GM19328 (cell line): ENCODE measurements around the gene HDLBP.

Source experiments
- ATAC-seq: cut with Tn5 transposase; IDR thresholded peaks from one replicate; pipeline ENCODE4 v1.9.1; 2021; ENCODE audit warnings: mild to moderate bottlenecking, moderate library complexity; ENCODE audit not compliant: unreplicated experiment

Gene HDLBP

GRCh38 chr2:241315093-241315878 lies at the start of gene HDLBP:
Gene HDLBP, minus strand, starts transcription at chr2:241315672. Its CDS starts 48,803 bp downstream, at chr2:241266869.
- peak; percentile 67 for ATAC-seq

DNA sequence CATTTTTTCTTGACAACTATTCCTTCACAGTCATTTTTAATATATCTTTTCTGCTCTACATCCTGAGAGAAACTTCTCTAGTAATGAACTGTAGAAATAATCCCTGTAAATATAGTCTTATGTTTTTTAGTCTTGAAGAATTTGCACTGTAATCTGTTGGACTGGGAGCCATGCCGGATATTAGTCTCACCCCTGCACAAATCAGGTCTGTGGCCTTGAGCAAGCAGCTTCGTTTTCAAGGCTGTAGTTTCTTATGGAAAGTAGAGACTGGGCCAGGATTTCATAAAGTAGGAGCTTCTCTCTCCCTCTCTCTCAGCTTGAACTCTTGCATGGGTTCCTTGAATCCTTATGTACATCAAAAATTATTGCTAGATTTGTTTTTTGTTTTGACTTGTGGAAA lies 49.3 kb upstream of the HDLBP start:
- ATAC-seq, result no peak

GRCh38 chr2:241363426-241363825 lies 48.0 kb upstream of the HDLBP start:
- no peak for ATAC-seq

DNA sequence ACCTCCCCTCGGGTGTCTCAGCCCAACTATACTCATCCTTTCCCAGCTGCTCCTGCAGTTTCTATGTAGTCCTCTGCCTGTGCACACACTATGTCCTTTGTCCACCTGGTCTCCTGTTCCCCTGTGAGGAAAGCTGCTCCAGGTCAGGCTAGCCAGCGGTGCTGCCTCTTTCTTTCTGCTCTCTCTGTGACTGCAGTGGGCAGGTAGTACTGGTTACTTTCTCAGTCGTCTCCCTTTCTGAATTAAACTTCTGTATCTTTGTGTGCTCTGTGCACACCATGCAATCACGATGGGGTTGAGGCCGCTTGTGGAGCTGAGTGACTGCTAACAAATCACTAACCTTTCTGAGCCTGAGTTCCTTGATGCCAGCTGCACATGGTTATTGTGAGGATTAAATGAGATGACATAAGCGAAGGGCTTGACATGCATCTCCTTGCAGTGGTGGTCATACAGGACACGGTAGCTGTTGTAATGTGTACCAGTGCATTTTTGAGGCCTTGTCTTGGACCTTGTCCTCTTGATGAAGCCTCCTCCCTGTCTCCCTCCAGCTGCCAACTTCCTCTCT lies 44.1 kb upstream of the HDLBP start:
- no peak for ATAC-seq

- no peak for ATAC-seq
Observed at GRCh38 chr2:241358470-241358869, 43.0 kb upstream of the HDLBP start.

- ATAC-seq, result no peak
Observed at GRCh38 chr2:241357531-241357930, 42.1 kb upstream of the HDLBP start.

DNA sequence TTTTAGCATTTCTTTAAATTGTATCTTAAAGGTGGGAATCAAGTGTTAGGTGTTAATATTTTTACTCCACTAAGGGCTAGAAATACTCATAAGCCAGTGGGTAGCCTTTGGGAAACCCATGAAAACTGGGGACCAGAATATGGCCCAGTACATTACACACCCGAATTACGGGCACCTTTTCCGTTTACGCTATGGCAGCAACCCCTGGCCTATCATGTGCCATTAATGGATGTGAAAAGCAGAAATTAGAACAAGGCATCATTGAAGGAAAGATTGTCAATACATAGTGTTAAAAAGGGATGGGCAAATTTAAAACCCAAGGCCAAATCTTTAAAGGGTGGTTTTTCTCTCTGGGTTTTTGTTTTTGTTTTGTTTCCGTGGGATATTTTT lies 41.4 kb upstream of the HDLBP start:
- no peak for ATAC-seq

DNA sequence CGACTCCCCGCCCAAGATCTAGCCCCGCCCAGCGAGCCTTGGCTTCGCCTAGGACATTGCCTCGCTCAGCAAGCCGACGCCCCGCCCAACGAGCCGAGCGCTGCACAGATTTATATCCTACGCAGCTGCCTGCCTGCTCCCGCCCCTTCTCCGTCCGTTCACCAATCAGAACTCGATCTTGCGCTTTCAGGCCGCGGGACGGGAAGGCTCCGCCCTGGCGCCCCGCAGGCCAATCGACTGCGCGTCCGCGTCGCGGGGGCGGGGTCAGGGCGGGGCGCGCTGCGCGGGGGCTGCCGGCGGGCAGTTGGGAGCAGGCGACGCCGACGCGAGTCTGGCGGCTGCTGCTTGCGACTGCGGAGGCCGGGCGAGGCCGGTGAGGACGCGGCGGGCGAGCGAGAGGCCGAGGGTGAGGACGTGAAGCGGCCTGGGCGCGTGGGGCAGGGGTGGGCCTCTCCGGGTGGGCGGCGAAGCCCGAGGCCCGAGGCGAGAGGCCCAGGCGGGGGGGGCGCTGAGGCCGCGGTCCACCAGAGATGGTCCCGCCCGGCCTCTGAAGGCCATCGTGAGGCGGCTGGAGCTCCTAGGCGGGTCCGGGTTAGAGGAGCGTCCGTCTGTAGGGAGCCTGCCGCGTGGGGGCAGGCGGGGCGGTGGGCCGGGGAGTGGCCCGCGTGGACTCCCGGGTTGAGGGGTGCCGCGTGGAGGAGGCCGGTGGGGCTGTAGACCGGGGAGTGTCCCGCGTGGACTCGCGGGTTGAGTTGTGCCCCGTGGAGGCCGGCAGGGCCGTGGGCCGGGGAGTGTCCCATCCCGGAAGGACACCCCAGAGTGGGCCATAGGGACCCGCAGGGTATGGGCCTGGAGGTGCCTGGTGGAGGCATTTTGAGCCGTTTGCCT lies 40.8 kb upstream of the HDLBP start, which contains the start of gene FARP2:
TSS of gene FARP2 (plus strand) at position 303 of the 888 bp plus-strand sequence. CDS start 16,823 bp downstream, outside the sequence.
- peak; percentile 76 for ATAC-seq

DNA sequence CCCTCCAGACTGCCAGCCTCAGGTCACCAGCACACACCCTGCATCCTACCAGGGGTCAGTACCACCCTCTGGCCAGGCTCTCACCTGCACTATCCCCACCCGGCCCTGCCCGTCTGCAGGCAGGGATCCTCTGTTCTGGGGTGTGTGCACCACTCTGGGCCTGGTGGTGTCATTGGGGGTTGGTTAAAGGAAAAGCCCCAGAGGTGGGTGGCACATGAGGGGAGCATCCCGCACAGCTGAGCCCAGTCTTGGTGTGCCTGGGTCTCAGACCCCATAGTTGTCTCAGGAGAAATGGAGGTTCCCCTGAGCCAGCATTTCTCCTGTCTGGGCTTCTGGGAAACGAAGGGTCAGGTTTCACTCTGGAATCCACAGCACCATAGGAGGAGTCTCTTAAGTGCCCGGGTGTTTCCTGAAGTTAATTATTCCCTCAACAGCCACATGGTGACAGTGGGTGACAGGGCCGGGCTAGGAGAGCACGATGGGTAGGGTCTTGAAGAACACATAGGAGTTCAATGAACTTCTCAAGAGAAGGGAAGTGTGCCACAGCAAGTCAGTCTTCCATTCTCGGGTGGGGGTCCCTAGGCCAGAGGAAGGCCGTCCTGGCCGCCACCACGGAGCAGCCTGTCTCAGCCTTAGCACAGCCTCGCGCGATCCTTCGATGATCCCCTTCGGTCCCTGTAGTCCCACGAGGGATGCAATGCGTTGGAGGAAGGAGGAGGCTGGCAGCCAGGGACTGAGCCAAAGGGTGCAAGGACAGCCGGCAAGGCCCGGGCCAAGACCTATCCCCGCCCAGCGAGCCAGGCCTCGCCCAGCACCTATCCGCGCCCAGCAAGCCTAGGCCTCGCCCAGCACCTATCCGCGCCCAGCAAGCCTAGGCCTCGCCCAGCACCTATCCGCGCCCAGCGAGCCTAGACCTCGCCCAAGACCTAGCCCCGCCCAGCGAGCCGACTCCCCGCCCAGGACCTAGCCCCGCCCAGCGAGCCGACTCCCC lies 39.5 kb upstream of the HDLBP start:
- ATAC-seq, result peak; percentile 33

GRCh38 chr2:241352227-241352626 lies 36.8 kb upstream of the HDLBP start:
- ATAC-seq, result no peak

DNA sequence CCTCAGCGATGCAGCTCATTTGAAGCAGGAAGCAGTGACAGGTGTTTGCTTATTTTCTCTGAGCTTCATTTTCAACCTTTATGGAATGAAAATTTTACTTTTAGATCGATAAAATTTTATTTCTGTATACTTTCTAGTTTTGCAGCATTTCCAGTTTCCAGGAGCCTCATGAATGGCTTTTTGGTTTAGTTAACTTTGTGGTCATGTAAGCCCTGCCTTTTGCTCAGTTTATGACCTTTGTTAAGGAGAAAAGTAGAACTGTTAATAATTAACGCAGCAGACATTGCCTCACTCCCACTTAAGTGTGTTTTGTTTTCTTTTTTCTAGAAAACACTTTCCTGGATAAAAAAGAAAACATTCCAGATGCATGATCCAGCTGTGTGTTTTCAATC lies 36.2 kb upstream of the HDLBP start:
- ATAC-seq, result no peak

GRCh38 chr2:241350878-241351639 lies 35.6 kb upstream of the HDLBP start:
- ATAC-seq, result no peak

DNA sequence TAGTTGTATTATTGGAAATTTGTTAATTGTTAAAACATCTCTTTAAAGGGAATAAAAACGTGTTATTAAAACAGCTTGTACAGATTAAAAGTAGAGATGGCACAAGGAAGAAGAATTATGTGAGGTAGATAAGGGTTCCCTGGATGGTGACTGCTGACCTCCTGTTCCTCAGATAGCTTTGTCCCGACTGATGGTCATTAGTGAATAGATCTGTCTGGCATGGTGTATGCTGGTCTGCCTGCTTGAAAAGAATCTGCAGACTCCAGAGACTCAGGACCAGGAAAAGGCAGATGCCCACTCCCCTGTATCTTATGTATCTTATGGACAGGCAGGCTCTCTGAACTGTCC lies 35.0 kb upstream of the HDLBP start:
- ATAC-seq, result no peak

DNA sequence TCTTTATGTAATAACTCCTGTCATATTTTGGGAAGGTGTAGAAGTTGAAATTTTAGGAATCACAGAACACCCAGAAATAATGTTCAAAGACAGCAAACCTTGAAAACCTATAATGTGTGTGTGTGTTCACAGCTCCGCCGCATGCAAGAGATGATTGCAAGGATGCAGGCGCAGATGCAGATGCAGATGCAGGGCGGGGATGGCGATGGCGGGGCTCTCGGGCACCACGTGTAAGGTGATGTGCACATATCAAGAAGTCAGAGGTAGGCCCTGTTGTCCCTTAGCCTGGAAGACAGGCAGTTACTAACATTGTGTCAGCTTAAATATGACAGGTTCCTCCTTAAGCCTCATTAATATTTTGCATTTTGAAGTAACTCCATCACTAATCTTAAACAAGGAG lies 34.5 kb upstream of the HDLBP start:
- ATAC-seq, result no peak

GRCh38 chr2:241344925-241345651 lies 29.6 kb upstream of the HDLBP start:
- no peak for ATAC-seq

DNA sequence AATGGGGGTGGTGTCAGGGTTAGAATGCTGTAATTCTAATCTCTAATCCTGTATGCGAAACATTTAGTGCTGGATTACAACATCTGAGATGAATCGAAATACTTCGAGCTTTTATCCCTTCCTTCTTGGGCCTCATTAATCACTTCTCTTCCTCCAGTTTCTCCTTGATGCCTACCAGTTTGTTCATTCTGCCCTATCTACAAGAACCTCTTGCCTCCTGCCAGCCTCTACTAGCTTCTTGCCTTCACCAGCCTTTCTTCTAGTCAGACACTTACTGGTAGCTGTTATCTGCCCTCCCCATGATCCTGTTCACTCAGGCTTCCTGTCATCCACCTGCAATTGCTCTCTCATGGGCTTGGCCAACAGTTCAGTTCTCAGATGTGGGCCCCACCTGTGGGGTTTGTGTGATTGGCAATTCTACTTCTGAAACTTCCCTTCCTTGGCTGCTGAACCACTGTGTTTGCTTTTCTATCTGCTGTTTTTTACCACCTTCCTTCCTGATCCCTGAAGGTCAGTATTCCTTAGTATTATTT lies 25.2 kb upstream of the HDLBP start:
- no peak for ATAC-seq

GRCh38 chr2:241339839-241340630 lies 24.6 kb upstream of the HDLBP start:
- no peak for ATAC-seq

DNA sequence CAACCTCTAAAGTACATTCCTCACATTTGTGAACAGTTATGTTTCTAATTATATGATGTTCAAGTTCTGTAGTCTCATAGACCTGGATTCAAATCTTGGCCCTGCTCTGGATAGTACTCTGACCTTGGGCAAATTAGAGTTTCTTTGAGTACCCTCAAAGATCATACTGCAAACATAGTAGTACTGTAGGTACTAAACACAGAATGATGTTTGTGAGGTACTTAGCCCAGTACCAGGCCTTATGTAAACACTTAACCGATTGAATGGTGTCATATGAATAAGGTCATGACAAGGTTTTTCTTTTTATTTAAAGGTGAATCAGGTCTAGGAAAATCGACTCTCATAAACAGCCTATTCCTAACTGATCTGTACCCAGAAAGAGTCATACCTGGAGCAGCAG lies 19.3 kb upstream of the HDLBP start:
- ATAC-seq, result no peak
